ENCODE results near the gene DAPK1.

DAPK1 gene

GRCh38 chr9:87467187-87467586 lies 30.5 kb upstream of the DAPK1 start:
- Histone ChIP-seq H3K9me3 (ENCODE audit: insufficient read depth, low read length, severe bottlenecking) (no peaks in the 10 kb centered on the region), H3K27ac (ENCODE audit: low read length) (no peak overlapping the region), H3K4me1 (ENCODE audit: insufficient read depth, low read length) (no peaks in the 10 kb centered on the region)

GRCh38 chr9:87469793-87470465 lies 27.7 kb upstream of the DAPK1 start:
- Histone ChIP-seq H3K27me3 (ENCODE audit: insufficient read depth, low read length, poor library complexity) (no peaks in the 10 kb centered on the region), H3K4me1 (ENCODE audit: insufficient read depth, low read length) (no peaks in the 10 kb centered on the region), H3K27ac (ENCODE audit: low read length) (no peak overlapping the region), H3K4me3 (ENCODE audit: low read depth in 1 of 2, low read length in 2 of 2) (no peak overlapping the region), H2AFZ (ENCODE audit: low read depth, low read length) (no peak overlapping the region), H4K20me1 (ENCODE audit: insufficient read depth, low read length) (no peaks in the 10 kb centered on the region), H3K9ac (ENCODE audit: low read depth, low read length) (no peak overlapping the region), H3K9me3 (ENCODE audit: insufficient read depth, low read length, severe bottlenecking) (no peaks in the 10 kb centered on the region), H3K79me2 (ENCODE audit: insufficient read depth, low read length) (no peaks in the 10 kb centered on the region), H3K4me2 (ENCODE audit: insufficient read depth, low read length) (no peak overlapping the region), H3K36me3 (ENCODE audit: insufficient read depth, low read length) (no peaks in the 10 kb centered on the region)
- TF ChIP-seq EZH2 (IDR thresholded peaks at IDR 0.05; ENCODE audit: borderline replicate concordance, low read depth, low read length, severe bottlenecking) = no peak
- TF ChIP-seq CTCF (IDR thresholded peaks at IDR 0.05; ENCODE audit: borderline replicate concordance, extremely low read depth, low read length, poor library complexity, severe bottlenecking) = no peak
- no peak for DNase-seq
- no peak for ATAC-seq (ENCODE audit: insufficient read depth, low read depth)

More at GRCh38 chr9:87467187-87467586, 30.5 kb upstream of the DAPK1 start:
- TF ChIP-seq CTCF (IDR thresholded peaks at IDR 0.05; ENCODE audit: borderline replicate concordance, extremely low read depth, low read length, poor library complexity, severe bottlenecking) (no peak), EZH2 (IDR thresholded peaks at IDR 0.05; ENCODE audit: borderline replicate concordance, low read depth, low read length, severe bottlenecking) (no peak)
- H3K9ac ChIP-seq (ENCODE audit: low read depth, low read length) = no peak overlapping the region
- DNase-seq (no peak), ATAC-seq (ENCODE audit: insufficient read depth, low read depth) (no peak)
- no peaks in the 10 kb centered on the region for H3K79me2 ChIP-seq (ENCODE audit: insufficient read depth, low read length)
- no peak overlapping the region for H3K4me3 ChIP-seq (ENCODE audit: low read depth in 1 of 2, low read length in 2 of 2)
- no peaks in the 10 kb centered on the region for H3K36me3 ChIP-seq (ENCODE audit: insufficient read depth, low read length)
- H4K20me1 ChIP-seq (ENCODE audit: insufficient read depth, low read length) = no peaks in the 10 kb centered on the region
- no peaks in the 10 kb centered on the region for H3K27me3 ChIP-seq (ENCODE audit: insufficient read depth, low read length, poor library complexity)
- no peak overlapping the region for H3K4me2 ChIP-seq (ENCODE audit: insufficient read depth, low read length)
- no peak overlapping the region for H2AFZ ChIP-seq (ENCODE audit: low read depth, low read length)

GRCh38 chr9:87471746-87472145 lies 25.9 kb upstream of the DAPK1 start:
- Histone ChIP-seq H3K9ac (ENCODE audit: low read depth, low read length) (no peak overlapping the region), H3K36me3 (ENCODE audit: insufficient read depth, low read length) (no peaks in the 10 kb centered on the region), H3K9me3 (ENCODE audit: insufficient read depth, low read length, severe bottlenecking) (no peaks in the 10 kb centered on the region), H3K79me2 (ENCODE audit: insufficient read depth, low read length) (no peaks in the 10 kb centered on the region), H2AFZ (ENCODE audit: low read depth, low read length) (no peak overlapping the region), H3K4me1 (ENCODE audit: insufficient read depth, low read length) (no peaks in the 10 kb centered on the region), H4K20me1 (ENCODE audit: insufficient read depth, low read length) (no peaks in the 10 kb centered on the region), H3K27me3 (ENCODE audit: insufficient read depth, low read length, poor library complexity) (no peaks in the 10 kb centered on the region), H3K4me3 (ENCODE audit: low read depth in 1 of 2, low read length in 2 of 2) (no peak overlapping the region), H3K27ac (ENCODE audit: low read length) (no peak overlapping the region), H3K4me2 (ENCODE audit: insufficient read depth, low read length) (no peak overlapping the region)
- ATAC-seq (ENCODE audit: insufficient read depth, low read depth) = no peak
- no peak for DNase-seq
- no peak for TF ChIP-seq EZH2 (IDR thresholded peaks at IDR 0.05; ENCODE audit: borderline replicate concordance, low read depth, low read length, severe bottlenecking)

GRCh38 chr9:87475463-87475862 lies 22.2 kb upstream of the DAPK1 start:
- Histone ChIP-seq H3K27me3 (ENCODE audit: insufficient read depth, low read length, poor library complexity) (no peaks in the 10 kb centered on the region), H3K4me2 (ENCODE audit: insufficient read depth, low read length) (no peak overlapping the region), H3K79me2 (ENCODE audit: insufficient read depth, low read length) (no peaks in the 10 kb centered on the region), H4K20me1 (ENCODE audit: insufficient read depth, low read length) (no peaks in the 10 kb centered on the region), H3K9me3 (ENCODE audit: insufficient read depth, low read length, severe bottlenecking) (no peaks in the 10 kb centered on the region), H3K9ac (ENCODE audit: low read depth, low read length) (no peak overlapping the region), H2AFZ (ENCODE audit: low read depth, low read length) (no peak overlapping the region), H3K4me3 (ENCODE audit: low read depth in 1 of 2, low read length in 2 of 2) (no peak overlapping the region), H3K27ac (ENCODE audit: low read length) (no peak overlapping the region), H3K36me3 (ENCODE audit: insufficient read depth, low read length) (no peaks in the 10 kb centered on the region), H3K4me1 (ENCODE audit: insufficient read depth, low read length) (peaks cover 5% of the 10 kb centered on the region; the same call in 1 of the 2 replicates)
- ATAC-seq (ENCODE audit: insufficient read depth, low read depth) (no peak), DNase-seq (no peak)
- TF ChIP-seq CTCF (IDR thresholded peaks at IDR 0.05; ENCODE audit: borderline replicate concordance, extremely low read depth, low read length, poor library complexity, severe bottlenecking) (no peak), EZH2 (IDR thresholded peaks at IDR 0.05; ENCODE audit: borderline replicate concordance, low read depth, low read length, severe bottlenecking) (no peak)

Measured in DND-41 (cell line).